NCI-H1417 (cell line): ENCODE data around the gene CEP112.
"Not testable (repeated sequence)": the region's sequence is repeated elsewhere in the genome, so short reads cannot be mapped to it uniquely, and the experiment has no call there.

Source experiments
- DNase-seq, 3 experiments: peaks; one replicate each; lab custom pipeline; 2025; lab: John Stamatoyannopoulos, UW

CEP112 gene

GRCh38 chr17:65681763-65682162 is 510.2 kb downstream of the CEP112 start:
- DNase-seq, result not testable (repeated sequence)

DNA sequence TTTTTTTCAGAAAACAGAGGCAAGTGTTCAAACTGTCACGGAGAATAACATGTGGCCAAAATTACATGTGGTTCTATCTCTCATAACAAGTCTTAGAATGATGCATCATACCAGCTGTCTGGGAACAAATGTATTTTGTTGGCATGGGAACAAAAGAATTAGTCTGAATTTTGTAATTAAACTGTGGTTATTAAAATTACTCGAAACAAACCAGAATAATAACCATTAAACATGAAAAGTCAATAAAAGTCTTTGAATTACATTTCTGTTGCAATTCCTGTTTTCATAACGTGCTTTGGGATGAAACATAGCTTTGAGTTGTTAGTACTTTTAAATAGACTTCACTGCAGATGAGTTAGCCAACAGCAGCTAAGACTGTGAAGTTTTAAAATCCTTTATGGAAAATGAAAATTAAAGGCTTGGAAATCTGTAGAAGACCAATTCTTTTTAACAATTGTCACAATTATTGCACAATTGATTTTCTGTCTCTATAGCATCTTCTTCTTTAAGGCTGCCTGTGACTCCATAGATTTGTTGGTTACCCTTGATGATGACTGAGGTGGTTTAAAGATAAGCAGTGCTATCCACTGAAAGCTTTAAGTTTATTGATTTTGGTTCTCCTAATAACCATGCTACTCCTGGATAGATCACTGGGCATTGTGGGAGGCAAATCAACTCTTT is 512.6 kb downstream of the CEP112 start:
- DNase-seq, result peak in 1 of 3 experiments; percentile 59

DNA sequence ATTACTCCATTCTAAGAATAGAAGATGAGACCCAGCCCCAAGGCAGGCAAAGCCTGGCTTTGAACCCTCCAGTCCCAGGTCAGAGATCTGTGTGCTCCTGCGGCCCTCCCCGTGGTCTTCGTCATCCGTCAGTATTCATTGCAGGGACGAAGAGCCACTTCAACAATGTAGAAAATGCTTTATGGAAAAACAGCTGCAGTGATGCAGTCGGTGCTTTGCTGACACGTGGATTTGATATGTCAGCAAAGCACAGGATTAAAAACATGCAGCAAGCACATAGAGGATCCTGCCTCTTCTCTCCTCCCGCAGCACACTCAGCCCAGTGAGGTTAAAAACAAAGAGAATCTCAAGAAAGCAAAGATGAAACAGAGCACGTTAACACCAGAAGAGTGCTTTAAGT is 513.4 kb downstream of the CEP112 start:
- DNase-seq, result peak in 2 of 3 experiments; percentile 32 to 59

DNA sequence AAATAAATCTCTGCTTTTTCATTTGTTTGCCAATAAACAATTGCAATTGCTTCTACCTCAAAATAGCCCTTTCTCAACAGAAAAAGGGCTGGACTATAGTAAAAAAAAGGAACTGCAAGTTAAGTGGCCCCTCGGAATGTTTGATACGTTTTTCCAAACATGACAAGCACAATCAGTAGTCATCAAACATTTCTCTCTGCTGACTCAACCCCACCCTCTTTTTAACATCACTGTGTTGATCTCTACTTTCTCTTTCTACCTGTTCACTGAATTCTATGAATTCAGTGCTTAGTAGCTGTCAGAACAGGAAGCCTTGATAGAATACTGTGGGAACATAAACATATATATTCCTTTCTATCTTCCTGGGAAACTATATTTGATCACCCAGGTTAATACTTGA is 514.0 kb downstream of the CEP112 start:
- no peak for DNase-seq

- DNase-seq, result no peak
These were observed 517.5 kb downstream of the CEP112 start for GRCh38 chr17:65674246-65675045.

- peak in 2 of 3 experiments; percentile 52 to 80 for DNase-seq
These were observed 521.1 kb downstream of the CEP112 start for GRCh38 chr17:65670667-65671371.

DNA sequence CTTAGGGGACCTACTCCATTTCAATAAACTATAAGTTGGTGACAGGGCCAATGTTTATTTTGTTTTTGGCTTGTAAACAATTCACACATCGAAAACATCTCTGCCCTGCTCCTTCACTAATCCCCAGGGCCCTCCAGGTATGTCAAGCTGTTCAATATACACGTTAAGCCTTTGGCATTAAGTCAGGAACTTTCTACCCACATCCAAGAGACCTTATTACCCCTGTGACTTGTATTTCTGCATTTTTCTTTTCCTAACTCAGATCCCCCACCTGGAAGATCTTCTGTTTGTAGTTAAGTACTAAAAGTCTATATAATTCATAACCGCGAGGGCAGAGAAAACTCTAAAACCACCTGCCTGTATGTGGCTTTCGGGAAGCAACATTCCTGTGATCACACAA is 523.7 kb downstream of the CEP112 start:
- no peak for DNase-seq

- DNase-seq, result no peak
These were observed 524.3 kb downstream of the CEP112 start for GRCh38 chr17:65667656-65668055.

DNA sequence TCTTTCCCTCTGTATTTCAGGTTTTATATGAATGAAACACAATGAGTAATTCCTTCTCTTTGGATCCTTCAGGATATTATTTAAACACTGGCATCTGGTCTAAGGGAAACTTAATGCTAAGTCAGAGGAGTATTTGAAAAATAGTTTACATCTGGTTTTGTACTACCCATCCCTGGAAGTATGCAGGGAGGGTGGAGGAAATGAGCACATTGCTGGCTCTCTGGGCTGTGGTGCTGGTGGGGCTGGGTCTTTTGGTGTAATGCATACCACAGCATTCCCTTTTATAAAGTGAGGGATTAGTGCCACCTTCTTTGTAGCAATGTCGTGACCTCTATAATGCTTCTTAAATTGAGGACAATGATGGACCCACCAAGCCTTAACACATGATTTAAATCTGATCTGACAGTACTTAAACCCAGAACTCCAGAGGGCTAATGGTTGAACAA is 525.0 kb downstream of the CEP112 start:
- DNase-seq, result no peak

DNA sequence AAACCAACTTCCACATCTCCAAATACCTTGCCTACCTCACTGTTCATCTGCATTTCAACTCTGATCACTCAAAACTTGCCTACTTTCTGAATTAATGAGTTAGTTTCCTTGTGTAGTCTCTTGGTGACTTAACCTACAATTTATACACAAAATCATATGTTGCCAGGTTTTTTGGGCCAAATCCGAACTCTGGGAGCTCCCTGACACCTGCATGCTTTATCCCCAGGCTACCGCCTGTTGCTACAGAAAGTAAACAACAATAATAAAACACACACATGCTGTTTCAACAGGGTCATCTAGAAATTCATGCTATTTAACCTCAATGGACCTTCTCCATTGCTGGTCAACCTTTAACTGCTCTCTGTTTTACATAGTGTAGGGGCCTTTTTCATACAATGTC is 526.0 kb downstream of the CEP112 start:
- DNase-seq, result no peak

DNA sequence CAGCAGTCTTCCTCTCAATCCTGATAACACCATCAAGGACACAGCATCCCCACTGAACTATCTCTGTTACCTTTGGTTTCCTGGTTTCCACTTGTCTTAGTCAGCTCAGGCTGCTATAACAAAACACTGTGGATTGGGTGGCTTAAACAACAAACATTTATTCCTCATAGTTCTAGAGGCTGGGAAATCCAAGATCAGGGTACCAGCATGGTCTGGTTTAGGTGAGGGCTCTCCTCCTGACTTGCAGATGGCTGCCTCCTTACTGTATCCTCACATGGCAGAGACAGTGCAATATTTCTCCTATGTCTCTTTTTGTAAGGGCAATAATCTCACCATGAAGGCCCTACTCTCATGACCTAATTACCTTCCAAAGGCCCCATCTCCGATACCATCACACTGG is 527.2 kb downstream of the CEP112 start:
- DNase-seq, result no peak

GRCh38 chr17:65664266-65664665 is 527.7 kb downstream of the CEP112 start:
- no peak for DNase-seq

DNA sequence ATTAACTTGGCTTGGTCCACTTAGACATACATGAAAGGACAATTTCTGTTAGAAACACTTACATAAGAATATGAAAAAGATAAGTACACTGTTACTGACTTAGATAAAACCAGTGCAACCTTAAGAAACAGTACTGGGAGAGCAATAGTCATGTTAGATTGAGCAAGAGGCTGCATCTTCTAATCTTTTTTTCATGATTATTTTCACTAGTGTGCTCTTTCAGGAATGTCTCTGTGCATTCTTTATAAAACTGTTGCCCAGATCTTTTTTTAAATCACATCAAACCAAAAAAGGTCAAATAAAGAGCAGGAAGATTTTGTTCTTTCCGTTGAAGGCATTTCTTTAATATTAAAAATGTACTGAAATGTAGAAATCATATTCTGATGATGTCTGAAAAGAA is 529.7 kb downstream of the CEP112 start:
- no peak for DNase-seq

DNA sequence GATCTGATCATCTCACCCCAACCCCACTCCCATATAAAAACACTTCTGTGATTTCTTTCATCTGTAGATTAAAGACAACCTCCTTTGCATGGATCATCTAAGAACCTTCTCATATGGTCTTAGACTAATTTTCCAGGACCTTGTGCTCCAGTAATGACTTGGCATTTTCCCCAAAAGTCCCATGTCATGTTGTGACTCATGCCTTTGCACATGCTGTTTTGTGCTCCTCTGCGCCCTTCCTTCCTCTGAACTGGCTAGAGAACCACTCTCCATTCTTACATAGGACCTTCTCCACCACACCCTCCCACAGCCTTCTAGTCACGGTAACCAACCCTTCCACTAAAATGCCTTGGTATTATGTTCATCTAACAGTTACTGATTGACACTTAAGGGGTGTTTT is 531.0 kb downstream of the CEP112 start:
- no peak for DNase-seq

DNA sequence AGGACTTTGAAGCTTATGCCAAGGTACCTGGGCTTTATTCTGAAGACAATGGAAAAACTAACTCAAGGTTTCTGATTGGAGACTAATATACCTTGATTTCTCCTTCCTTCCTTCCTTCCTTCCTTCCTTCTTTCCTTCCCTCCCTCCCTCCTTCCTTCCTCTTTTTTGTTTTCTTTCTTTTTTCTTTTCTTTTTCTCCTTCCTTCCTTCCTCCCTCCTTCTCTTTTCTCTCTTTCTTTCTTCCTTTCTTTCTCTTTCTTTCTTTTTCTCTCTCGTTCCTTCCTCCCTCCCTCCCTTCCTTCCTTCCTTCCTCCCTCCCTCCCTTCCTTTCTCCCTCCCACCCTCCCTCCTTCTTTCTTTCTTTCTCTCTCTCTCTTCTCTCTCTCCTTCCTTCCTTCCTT is 531.9 kb downstream of the CEP112 start:
- no peak for DNase-seq

DNA sequence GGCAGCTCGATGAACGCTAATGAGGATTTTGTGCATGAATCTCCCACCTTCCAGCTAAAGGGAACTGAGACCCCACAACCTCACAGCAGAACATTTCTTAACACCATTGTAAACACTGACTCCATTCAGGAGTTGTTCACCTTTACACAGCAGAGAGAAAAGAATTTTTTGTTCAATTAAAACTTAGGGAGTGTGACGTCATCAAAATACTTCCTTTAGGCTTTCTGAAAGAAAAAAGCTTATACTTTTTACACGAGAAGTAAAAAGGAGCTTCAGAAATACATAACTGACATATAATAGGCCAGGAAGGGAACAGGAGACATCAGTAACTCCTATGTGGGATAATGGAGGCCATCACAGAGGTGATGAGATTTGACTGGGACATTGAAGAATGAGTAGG is 532.4 kb downstream of the CEP112 start:
- no peak for DNase-seq

DNA sequence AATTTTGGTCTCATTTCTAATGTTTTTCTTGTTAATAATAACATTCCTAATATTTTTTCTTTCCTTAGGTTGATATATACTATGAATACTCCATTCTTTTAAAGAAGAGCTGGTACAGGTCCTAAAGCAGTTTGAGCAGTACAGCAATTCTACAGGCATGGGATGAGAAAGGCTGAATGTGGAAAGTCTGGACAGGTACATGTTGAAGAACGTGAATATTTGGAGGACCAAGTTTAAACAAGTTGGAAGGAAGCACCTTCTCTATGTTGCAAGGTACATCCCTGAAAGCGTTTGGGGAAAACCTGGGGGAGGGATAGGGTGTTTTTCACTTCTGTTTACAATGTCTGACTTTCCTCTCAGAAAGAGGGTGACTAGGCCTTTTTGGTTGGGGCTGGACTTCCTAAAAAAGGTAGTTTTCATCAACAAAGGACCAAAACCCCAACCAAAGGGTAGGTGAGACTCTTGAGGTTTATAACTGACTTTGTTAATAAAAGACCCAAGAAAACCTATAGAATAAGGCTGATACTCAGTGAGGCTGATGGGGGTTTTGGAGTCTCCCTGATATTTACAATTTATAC is 534.6 kb downstream of the CEP112 start:
- DNase-seq, result no peak

DNA sequence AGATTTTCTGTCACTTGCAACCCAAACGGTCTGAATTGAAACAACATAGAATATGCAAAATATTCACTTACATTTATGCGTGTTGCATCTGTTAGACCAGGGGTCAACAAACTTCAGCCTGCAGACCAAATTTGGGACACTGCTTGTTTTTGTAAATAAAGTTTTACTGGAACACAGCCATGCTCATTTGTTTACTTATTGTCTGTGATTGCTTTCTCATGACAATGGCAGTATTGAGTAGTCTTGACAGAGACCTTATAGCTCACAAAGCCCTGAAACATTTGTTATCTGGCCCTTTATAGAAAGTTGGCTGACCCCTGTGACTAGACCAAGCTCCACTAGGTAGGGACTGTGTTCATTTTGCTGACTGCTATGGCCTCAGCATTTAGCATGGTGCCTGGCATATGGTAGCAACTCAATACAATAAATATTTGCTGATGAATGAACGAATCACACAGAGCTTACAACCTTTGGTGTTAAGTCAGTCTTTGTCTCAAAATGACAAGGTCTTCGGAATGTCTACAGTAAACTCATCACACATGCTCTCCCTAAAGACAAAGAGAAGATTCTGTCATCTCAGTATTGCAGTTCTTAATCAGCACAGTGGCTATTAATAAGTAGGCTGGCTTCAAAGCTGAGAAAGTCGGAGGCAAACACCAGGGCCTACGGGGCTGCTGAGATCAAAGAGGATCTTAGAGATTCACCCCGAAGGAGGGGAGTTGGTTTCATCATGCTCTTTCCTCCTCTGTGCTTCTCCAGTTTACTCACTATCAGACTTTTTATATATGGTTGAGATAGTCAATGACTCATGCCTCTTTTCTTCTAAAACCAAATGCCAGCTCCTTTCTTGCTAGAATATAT is 535.3 kb downstream of the CEP112 start:
- DNase-seq, result no peak

- no peak for DNase-seq
These were observed 536.2 kb downstream of the CEP112 start for GRCh38 chr17:65655706-65656105.

- no peak for DNase-seq
These were observed 547.4 kb downstream of the CEP112 start for GRCh38 chr17:65644545-65644944.

- DNase-seq, result peak in 2 of 3 experiments; percentile 51
These were observed 553.5 kb downstream of the CEP112 start for GRCh38 chr17:65638221-65638975.
